Activated CD8-positive, alpha-beta memory T cell treated with anti-CD3 and anti-CD28 coated beads, Interleukin-2, amount 50 U/mL, for 4 hours (primary cell): ENCODE results near the gene CCDC88A.
A peak's percentile ranks its signal among the peaks of the same experiment; 100 is the strongest.
"Not testable (repeated sequence)": the region's sequence is repeated elsewhere in the genome, so short reads cannot be mapped to it uniquely, and the experiment has no call there.

Experiments
- DNase-seq: peaks from one replicate; pipeline ENCODE4 v3.0.0-alpha.2; 2020

Gene CCDC88A, protein sequence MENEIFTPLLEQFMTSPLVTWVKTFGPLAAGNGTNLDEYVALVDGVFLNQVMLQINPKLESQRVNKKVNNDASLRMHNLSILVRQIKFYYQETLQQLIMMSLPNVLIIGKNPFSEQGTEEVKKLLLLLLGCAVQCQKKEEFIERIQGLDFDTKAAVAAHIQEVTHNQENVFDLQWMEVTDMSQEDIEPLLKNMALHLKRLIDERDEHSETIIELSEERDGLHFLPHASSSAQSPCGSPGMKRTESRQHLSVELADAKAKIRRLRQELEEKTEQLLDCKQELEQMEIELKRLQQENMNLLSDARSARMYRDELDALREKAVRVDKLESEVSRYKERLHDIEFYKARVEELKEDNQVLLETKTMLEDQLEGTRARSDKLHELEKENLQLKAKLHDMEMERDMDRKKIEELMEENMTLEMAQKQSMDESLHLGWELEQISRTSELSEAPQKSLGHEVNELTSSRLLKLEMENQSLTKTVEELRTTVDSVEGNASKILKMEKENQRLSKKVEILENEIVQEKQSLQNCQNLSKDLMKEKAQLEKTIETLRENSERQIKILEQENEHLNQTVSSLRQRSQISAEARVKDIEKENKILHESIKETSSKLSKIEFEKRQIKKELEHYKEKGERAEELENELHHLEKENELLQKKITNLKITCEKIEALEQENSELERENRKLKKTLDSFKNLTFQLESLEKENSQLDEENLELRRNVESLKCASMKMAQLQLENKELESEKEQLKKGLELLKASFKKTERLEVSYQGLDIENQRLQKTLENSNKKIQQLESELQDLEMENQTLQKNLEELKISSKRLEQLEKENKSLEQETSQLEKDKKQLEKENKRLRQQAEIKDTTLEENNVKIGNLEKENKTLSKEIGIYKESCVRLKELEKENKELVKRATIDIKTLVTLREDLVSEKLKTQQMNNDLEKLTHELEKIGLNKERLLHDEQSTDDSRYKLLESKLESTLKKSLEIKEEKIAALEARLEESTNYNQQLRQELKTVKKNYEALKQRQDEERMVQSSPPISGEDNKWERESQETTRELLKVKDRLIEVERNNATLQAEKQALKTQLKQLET (N-terminal part only)

DNA sequence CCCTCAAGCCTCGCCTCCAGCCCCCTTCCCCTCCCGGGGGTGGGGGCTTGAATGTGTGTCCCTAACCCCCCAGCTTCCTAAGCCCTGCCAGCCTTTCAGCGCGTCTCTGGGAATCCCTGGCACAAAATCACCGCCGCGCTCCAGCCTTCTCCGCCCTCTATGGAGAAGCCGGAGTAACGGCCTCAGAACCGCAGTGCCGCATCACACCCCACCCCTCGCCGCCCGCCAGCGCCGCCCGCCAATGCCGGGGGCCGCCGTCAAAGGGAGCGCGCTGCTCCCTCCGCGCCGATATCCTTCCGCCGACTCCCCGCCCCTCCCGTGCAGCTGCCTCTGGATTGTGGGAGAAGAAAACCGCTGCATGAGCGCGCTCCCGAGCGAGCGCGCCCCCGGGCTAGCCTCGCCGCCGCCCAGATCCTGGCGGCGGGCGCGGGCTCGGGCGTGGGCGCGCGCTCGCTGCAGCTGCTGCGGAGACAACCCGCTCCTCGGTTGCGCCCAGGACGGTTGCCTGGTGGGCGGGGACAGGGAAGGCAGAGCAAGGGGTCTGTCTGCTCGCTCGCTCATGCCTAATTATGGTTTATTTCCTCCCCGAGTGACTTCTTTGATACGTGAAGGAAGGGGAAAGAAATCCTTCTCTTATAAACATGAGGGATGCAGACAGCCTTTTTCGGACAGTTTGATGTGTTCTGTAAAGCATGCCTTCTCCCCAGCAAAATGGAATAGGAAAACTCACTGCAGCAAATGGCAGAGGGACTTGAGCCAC, at the start of gene CCDC88A:
Gene CCDC88A, minus strand, starts transcription at position 178 of the 760 bp plus-strand sequence. CDS start 777 bp downstream, outside the sequence.
- peak; percentile 86 for DNase-seq

DNA sequence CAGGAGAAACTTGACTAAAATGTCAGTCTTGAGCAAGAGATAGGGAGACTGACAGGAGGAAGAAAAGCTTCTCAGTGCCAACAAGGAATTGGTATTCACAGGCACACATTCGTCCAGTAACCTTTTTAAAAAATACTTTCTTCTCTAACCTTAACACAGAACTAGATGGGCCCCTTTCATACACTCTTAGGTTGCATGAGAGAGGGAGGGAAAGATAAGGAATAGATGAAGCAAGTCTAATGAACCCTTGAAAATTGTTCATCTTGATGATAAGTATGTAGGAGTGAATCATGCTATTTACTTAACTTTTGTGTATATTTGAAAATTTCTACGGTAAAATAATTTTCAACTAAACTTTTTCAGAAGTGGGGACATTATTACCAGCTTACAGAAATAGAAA, 42.0 kb upstream of the CCDC88A start:
- no peak for DNase-seq

DNA sequence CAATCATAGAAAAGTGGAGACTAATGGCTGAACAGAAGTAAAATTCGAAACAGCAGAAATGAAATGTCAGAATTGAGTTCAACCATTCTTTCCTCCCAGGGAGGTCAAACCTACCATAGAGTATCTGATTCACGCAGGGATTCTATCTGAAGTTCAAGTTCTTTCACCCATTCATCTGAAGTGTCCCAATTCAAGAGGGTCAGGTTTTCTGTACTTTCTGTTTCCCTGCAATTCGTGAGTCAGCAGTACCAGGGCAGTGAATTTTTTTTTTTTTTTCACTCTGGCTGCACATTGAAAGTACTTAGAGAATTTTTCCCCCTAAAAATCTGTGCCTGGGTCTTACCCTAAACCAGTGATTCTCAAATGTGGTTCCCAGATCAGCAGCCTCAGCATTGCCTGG, 40.9 kb upstream of the CCDC88A start:
- no peak for DNase-seq

DNA sequence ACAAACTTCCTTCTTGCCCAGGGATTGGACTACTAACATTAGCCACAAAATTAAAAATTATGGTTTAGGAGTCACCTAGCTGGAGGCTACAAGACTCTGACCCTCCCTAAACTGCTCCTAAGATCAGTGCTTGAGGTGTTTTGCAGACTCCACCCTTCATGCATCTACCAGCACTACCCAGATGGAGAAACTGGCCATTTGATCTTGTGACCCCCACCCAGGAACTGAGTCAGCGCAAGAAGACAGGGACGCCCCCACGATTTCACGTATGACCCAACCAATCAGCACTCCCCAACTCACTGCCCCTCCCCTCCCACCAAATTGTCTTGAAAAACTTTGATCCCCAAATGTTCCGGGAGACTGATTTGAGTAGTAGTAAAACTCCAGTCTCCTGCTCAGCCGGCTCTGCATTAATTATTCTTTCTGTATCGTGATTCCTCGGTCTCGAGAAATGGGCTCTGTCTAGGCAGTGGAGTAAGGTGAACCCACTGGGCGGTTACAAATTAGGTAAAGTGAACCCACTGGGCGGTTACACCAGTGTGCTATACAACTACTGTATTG, 40.1 kb upstream of the CCDC88A start:
- DNase-seq: no peak

DNA sequence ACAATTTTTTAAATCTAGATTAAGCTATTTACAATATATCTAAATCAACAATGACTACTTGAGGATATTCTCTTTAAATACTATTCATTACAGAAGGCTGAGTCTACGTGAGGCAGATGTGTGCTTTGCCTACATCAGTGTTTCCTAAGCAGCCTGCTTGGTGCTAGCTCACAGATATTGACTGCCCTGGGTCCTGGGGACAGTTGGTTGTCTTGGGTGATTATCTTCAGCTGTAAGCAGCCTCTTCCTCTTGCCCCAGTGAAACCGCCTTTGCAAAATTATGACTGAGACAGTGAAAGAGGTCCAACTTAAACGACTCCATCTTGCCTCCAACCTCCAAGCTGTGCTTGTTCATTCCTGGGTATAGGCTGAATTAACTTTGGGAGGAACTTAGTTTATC, 39.6 kb upstream of the CCDC88A start:
- DNase-seq: no peak

DNA sequence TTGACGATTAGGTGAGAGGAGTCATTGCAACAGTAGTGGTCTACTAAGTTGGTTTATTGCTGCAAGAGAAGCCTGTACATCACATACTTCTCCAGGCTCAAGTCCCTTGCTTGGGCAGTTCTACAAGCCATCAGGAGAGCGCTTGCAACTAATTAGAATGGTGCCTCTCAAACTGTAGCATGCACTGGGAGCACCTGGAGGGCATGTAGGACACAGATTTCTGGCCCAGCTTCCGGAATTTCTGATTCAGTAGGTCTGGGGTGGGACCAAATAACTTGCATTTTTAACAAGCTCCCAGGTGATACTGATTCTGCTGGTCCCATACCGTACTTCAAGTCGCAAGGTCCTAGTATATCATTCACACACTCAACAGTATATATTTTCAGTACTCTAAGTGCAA, 34.5 kb upstream of the CCDC88A start:
- DNase-seq: no peak

DNA sequence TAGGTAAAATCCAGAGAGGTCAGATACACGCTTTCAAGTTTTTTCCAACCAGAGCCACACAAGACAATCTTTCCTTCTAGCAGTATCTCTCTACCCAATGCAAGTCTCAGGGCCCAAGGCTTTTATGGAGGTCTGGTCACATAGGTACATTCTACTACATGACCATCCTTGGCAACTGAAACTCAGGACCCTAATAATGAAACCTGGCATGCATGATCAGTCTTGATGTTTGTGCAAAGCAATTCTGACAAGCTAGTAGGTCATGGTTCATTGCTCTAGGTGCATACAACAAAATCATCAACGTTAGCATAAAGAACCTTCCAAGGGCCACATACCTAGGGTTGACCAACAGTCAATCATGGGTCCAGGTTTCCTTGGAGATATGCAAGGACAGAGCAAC, 33.2 kb upstream of the CCDC88A start:
- no peak for DNase-seq

DNA sequence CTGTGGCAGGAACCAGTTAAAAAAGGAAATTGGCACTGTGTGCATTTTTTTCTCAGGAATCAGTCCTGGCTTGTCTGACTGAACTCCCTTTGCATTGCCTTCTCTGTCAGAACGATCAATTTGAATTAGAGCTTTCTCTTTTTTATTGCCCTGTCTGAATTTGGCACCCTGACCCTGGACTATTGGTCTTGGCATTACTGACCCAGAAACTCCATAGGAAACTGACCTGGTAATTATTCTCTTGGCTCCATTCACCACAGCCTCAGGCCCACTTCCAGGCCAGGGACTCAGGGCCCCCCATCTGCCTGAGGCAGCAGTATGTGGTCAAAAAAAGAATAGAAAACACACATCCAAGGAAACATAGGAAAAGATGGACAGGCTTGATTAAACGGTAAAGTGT, 32.0 kb upstream of the CCDC88A start:
- no peak for DNase-seq

DNA sequence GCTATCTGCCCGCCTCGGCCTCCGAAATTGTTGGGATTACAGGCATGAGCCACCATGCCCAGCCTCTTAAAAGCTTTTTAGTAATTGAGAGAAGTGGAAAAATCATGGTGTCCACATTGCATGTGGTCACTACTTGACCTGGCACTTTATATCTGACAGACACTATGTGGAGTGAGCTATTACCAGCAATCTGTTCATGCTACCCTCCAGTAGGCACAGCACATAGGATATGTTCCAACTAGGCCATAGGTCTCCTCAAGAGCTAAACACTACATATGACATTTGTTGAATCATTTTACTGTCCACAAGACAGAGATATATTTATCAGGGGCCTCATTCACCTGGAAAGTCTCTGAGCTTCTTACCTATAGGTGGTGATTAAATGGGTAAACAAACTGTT, 30.4 kb upstream of the CCDC88A start:
- DNase-seq: not testable (repeated sequence)

DNA sequence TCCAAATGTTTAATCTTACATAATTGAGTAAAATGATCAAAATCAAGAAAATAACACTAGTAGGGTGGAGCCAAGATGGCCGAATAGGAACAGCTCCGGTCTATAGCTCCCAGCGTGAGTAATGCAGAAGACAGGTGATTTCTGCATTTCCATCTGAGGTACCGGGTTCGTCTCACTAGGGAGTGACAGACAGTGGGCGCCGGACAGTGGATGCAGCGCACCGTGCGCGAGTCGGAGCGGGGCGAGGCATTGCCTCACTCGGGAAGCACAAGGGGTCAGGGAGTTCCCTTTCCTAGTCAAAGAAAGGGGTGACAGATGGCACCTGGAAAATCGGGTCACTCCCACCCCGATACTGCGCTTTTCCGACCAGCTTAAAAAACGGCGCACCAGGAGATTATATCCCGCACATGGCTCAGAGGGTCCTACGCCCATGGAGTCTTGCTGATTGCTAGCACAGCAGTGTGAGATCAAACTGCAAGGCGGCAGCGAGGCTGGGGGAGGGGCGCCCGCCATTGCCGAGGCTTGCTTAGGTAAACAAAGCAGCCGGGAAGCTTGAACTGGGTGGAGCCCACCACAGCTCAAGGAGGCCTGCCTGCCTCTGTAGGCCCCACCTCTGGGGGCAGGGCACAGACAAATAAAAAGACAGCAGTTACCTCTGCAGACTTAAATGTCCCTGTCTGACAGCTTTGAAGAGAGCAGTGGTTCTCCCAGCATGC, 22.5 kb upstream of the CCDC88A start:
- not testable (repeated sequence) for DNase-seq

DNA sequence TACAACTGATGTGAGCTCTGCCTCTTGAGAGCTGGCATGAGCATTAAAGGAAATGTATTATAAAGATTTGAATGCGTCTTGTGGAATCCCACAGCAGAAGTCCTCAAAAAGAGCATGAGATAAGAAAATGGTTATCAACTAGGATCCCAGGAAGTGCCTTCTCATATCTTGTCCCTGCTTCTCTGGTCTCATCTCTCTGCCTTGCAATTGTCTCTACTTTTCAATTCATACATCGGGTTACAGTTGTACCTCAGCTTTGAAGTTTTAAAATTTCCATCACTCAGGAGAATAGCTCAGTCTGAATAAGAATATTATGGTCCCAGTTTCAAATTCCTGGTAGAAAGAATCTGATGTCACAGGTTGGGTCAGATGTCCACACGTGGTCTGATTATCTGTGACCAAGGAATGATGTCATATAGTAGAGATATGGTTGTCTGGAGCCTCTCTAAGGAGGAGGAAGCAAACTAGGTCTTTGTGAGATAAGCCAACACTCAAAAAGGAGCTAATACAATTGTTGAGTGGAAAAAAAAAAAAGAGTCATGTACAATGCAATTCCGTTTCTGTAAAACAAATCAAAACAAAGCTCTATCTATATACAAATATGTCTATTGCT, 21.7 kb upstream of the CCDC88A start:
- DNase-seq: no peak

DNA sequence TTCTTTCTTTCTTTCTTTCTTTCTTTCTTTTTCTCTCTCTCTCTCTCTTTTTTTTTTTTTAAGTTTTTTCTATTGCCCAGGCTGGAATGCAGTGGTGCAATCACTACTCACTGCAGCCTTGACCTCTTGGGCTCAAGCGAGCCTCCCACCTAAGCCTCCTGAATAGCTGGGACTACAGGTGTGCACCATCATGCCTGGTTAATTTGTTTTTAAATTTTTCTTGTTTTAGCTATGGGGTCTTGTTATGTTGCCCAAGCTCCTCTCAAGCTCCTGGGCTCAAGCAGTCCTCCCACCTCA, 19.4 kb upstream of the CCDC88A start:
- no peak for DNase-seq

DNA sequence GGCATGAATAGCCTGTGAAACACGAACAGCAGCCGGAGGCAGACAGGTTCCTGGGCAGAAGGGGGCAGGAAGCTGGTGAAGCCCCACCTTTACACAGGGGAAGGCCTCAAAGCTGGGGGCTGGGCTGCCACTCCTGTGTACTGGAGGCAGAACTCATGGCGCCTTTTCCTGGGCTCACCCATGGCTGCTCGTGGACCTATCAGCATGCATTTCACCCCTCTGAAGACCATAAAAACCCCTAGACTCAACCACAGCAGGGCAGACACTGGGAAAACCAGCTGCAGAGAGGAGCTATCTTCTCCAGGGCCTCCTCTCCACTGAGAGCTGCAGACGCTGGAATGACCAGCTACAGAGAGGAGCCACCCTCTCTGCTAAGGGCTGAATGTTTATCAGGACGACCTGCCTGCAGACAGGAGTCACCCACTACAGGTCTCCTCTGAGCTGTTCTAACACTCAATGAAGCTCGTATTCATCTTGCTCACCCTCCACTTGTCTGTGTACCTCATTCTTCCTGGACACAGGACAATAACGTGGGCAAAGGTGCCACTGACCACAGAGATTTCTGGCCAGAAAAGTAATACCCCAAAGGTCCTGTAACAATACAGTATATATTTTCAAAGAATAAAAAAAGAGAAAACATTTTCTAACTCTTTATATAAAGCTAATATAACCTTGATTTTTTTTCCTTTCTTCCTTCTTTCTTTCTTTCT, 18.9 kb upstream of the CCDC88A start:
- DNase-seq: no peak

DNA sequence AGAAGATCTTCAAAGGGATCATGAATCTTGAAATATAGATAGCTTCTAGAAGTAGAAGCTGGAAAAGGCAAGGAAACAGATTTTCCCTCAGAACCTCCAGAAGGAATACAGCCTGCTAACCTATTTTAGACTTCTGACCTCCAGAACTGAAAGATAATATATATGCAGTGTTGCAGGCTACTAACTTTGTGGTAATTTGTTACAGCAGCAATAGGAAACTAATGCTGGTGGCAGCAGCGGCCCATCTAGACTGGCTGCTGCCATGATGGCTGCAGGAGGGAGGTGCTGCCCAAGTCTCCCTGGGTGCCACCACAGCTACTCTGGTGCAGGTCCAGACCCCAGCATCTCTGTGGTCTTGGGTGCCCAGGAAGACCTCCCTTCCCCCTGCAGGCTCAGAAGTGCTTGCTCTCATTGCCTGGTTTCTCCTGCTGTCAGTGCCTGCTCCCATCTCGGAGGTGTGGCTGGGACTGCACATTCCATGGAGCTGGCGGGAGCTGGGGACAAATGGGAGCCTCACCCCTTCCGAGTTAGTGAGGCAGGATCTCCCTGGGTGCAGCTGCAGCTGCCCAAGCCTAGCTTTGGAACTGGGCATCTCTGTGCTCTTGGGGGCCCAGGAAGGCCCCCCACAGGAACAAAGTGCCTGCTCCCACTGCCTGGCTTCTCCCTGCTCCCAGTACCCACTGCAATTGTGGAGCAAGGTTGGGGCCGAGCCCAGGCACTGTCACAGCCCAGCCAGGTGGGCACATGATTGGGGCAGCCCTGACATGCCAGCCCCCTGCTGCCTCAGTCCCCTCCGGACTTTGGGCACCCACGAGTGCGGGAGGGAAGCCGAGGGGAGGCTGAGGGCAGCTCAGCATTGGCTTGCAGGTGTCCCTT, 18.1 kb upstream of the CCDC88A start:
- DNase-seq: no peak

DNA sequence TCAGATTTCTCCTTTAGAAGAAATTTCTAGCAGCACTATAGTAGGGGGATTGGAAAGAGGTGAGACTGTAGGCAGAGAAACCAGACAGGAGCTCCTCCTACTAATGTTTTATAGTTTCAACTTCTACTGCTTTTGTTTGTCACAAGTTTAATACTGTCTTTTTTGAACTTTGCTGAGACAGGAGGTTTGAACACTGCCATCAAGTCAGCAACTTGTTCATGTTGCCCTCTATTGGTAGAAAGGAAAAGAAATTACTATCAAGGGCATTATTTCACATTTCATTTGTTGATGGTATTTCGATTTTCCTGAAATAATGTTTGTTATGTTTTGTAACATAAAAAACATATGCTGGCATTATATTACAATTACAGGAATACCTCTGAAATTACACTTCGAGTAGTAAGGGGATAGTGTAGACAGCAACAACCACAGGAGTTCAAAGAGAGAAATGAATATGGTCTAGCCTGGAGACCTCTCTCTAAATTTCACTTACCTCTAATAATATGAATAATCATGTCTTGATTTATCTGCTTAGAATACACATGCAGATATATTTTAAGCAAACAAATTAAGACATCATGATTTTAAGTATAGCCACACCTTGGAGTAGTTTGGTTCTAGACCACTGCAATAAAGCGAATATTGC, 12.4 kb upstream of the CCDC88A start:
- DNase-seq: no peak

DNA sequence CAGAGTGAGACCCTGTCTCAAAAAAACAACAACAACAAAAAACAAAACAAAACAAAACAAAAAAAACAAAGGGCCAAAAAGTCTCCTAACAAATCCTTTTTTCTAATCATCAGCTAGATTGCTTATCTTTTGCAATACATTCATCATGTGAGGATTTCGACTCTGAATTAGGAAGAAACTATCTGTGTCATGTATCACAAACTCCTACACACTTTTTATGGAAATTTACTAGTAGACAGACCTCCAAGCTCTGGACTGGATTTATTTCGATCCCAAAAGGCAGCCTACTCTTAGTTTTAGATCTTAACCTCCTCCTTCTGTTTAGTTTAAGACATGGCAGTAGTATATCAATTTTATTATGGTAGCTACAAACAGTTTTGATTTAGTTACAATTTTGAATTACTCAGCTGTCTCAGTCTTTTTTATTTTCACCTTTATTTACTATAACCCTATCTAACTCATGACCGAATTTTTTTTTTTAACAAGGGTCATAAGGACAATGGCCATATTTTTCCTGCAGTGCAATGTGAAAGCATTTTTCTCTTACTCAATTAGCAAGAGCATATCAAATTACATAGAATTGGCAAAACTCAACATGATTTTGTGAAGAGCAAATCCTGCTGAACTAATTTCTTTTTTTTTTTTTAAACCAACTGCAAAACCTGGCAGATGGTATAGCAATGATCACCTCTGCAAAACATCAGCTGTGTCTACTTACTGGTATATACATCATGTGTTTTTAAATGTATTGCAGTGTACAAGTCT, 10.7 kb upstream of the CCDC88A start:
- DNase-seq: no peak

DNA sequence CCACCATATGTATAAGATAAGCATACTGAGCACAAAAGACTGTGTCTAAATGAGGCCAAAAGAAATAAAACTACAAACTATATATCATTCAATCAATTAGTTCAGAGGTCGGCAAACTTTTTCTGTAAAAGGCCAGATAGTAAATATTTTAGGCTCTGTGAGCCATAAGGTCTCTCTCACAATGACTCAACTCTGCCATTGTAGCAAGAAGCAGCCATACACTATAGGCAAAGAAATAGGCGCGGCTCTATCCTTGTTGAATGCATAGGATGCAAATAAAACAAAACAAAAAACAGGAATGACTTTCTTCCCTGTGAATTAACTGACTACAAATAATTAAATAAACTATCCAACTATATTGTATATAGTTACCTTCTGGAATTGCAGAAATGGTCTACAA, 8.6 kb upstream of the CCDC88A start:
- DNase-seq: no peak

DNA sequence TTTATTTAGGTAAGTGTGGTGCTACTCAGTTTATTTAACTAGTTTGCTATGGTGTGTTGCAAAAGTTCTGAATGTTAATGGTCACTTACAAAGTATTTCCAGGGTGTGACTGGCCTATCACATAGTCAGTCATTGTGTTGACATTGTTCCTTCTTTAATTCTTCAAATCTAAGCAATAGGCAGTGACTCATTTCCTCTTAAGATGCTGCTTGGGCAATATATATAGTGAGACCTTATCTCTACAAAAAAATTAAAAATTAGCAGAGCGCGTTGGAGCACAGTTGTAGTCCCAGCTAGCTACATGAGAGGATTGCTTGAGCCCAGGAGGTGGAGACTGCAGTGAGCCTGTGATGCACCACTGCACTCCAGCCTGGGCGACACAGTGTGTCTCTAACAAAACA, 5.8 kb upstream of the CCDC88A start:
- no peak for DNase-seq
